HG03064 (cell line): Measurements from ENCODE around the gene ATOH8.
"Not testable (repeated sequence)": the region's sequence is repeated elsewhere in the genome, so short reads cannot be mapped to it uniquely, and the experiment has no call there.

Experiments
- ATAC-seq: cut with Tn5 transposase; IDR thresholded peaks from one replicate; pipeline ENCODE4 v1.9.1; 2021; ENCODE audit warnings: low read depth; ENCODE audit not compliant: unreplicated experiment

Gene ATOH8, protein sequence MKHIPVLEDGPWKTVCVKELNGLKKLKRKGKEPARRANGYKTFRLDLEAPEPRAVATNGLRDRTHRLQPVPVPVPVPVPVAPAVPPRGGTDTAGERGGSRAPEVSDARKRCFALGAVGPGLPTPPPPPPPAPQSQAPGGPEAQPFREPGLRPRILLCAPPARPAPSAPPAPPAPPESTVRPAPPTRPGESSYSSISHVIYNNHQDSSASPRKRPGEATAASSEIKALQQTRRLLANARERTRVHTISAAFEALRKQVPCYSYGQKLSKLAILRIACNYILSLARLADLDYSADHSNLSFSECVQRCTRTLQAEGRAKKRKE

DNA sequence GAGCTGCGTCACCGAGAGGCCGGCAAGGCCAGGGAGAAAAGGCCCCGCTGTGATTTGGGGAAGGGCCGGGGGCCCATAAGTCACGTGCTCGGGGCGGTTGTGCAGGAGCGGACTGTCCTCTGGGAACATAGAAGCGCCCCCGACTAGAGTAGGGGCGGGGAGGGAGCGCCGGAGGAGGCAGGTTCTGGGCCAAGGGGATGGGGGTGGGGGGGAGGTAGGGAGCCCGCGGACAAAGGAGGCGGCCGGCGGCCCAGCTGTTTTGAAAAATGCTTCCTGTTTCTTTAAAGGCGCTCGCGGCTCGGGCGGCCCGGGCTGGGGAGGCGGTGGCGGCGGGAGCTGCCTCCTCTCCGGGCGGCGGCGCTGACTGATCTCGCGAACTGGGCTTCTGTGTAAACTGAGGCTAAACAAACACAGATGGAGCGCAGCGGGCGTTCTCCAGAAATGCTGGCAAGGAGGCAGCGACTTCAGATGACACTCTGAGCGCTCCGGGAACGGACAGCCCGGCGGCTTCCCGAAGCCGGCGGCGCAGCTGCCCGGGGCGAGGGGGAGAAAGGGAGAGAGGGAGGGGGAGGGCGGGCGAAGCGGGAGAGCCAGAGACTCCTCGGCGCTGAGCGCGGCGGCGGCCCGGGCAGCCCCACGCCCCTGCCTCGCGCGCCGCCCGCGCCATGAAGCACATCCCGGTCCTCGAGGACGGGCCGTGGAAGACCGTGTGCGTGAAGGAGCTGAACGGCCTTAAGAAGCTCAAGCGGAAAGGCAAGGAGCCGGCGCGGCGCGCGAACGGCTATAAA lies at the start of gene ATOH8:
Gene ATOH8 (plus strand): TSS at position 467 of the 788 bp plus-strand sequence. CDS start 199 bp downstream, at position 666.
- no peak for ATAC-seq

DNA sequence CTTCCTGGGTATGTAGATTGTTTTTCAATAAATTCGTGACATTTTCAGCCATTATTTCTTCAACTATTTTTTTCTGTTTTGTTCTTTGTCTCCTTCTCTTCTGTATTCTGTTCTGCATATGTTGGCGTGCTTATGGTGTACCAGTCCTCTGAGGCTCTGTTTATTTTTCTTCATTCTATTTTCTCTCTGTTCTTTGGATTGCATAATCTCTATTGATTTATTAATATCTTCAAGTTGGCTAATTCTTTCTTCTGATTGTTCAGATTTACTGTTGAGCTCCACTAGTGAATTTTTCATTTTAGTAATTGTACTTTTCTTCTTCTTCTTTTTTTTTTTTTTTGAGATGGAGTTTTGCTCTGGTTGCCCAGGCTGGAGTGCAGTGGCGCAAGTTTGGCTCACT lies 49.8 kb upstream of the ATOH8 start:
- ATAC-seq: no peak

DNA sequence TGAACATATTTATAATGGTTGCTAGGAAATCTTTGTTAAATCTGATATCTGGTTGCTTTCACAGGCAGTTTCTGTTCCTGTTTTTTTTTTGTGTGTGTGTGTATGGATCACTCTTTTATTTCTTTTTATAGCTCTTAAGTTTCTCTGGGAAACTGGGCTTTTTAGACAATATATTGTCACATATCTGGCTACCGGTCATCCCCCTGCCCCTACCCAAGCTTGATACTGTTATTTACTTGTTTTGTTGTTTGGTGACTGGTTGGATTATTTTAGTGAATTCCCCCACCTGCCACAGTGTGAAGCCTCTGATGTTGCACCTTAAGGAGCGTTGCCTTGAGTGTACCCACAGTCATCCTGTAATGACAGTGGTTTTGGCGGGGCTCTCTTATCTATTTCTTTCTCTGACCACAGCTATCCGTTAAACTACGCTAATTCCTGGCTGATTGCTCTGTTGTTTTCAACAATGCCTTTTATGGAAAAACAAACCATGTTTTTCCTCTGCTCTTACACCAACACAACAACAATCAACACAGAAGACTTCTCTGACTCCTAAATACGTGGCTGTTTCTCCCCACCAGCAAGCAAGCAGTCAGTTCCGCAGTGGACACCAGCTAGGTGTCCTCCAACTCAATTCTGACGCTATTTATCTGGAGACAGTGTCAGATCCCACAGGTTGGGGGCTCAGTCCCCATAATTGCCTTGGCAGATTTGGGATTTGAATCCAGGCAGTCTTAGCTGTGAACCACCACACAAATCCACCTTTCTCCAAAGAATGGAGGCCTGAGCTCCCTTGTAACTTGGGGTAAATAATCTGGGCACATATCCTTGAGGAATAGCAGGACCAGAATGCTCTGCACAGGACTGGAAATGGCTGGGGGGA lies 48.8 kb upstream of the ATOH8 start:
- no peak for ATAC-seq

DNA sequence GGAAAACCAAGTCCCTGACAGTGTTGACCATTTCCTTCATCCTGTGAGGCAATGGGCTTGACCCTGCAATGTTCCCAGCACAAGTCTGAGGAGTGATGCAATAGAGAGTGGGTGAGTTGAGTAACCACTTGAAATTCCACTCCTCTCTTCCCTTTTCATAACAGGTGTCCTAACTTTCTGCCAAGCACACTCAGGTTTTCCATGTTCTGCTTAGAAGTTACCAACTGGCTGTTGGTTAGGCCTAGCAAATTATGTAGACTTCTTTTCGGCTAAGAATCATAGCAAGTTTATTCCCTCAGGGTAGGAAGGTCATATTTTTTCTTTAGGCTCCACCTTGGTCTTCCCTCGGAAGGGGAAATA lies 48.1 kb upstream of the ATOH8 start:
- no peak for ATAC-seq

DNA sequence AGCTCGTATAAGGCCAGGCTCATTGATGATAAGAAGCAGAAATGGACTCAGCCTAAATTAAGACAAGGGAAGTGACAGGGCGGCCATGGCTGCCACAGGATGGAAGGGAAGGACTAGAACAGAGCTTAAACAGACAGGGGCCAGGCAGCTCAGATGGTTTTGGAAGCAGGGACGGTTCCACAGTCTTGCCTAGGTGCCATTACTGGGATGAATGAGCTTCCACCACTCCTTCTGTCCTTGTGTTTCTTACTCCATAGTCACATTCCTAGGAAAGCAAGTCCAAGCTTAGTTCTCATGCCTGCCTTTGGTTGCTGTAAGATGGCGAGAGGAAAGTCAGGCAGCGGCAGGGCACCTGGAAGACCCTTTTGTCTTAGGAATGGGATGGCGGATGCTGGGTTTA lies 47.7 kb upstream of the ATOH8 start:
- no peak for ATAC-seq

DNA sequence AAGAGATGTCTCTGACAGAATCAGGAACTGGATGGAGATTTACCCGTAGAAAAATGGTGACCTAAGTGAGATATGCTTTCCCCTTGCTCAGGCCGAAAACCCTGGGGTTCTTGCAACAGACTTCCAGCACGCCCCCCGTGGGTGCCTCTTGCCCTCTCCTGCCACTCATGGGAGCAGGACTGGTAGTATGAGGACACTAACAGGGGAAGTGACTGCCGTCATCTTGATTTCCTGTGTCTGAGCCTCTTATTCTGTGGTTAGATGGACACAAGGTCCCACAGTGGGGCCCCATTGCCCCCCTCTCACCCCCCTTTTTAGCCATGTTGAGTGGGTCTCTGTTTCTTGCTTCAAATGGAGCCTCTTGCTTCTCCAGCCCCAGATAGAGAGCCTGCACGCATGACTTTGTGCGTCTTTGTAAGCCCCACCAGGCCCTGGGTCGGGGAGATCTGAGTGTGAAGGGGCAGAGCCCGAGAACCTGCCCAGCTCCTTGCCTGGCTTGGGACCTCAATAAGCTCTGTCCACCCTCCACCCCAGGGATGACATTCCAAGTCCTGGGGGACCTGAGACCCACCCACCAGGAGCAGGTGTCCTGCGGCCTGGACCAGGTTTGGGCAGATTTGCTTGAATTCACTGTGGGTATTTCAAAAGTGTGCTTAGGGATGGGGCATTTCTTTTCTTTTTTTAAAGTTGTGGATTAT lies 47.0 kb upstream of the ATOH8 start:
- ATAC-seq: no peak

DNA sequence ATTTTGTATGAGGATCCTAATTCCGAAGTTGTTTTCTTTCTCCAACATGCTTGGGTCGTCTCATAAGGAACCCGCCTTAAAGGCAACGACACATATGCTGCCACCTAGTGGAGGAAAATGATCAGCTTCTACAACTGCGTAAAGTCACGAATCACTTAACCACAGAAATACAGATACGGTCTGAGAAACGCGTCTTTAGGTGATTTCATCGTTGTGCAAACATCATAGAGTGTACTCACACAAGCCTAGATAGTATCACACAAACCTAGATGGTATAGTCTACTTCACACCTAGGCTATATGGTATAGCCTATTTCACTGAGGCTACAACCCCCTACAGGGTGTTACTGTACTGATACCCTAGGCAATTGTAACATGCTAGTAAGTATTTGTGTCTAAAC lies 46.5 kb upstream of the ATOH8 start:
- no peak for ATAC-seq

DNA sequence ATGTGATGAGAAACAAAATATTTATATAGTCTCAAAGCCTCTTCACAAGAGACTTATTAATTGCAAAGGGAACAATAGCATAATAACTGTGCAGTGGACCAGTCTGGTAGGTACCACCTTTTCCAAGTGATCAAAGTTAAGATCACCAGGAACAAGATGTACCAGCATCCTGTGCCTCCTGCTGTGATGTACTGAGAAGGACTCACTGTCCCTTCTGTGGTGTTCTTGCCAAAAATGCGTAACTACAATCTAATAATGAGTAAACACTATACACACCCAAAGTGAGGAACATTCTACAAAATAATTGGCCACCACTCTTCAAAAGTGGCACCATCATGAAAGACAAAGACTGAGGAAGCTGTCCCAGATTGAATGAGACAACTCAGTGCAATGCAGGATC lies 45.1 kb upstream of the ATOH8 start:
- ATAC-seq: no peak

DNA sequence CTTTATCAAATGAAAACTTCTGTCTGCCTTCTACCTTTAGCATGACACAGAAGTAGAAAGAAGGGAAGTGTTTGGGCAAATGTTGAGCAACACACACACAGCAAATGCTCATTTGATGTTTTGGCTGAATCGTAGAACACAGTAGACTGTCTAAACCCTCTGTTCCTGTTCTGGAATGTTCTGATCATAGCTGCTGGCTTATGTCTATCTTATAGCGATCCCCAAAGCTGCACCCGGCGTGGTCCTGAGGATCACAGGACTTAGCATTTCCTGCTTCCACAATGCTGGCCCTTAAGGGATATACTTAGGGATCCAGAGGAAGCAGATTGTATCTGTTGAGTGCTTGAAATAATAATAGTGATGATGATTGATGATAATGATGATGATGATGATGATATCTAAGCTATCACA lies 44.4 kb upstream of the ATOH8 start:
- no peak for ATAC-seq

DNA sequence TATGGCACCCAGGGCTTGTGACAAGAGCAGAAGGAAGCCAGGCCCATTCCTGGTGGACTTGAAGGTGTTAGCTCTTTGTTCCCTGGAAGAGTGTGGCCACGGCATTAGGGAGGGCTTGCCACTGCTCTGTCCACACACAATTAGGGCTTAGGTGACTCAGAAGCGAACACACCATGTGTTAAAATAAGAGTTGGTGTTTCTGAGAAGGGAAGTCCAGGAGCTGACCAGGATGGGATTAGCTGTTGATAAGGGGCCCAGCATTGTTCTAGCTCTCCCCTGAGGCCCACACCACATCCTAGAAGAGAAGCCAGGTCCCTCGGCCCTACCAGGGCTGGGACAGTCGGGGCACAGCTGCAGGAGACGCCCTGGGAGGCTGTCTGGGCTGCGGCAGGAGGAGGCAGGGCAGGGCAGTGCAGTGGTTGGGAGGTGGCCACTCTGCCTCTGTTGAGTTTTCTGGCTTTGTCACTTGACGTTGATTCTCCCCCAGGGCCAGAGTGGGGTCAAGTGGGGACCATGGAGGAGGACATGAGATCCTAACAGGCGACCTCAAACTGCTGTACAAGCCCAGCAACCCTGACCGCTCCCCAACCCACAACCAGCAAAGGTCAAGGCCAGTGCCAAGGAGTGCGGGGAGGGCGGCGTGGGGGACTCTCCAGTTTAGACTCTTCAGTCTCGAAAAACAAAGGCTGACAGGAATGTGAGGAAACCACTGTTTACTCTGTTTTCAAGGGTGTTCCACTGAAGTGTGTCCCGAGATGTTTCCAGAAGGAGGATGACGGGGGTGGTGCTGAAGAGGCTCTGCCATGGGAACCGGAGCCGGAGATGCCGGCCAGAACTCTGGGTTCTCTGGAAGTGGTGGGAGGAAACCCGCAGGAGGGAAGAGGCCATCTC lies 42.9 kb upstream of the ATOH8 start:
- ATAC-seq: no peak

DNA sequence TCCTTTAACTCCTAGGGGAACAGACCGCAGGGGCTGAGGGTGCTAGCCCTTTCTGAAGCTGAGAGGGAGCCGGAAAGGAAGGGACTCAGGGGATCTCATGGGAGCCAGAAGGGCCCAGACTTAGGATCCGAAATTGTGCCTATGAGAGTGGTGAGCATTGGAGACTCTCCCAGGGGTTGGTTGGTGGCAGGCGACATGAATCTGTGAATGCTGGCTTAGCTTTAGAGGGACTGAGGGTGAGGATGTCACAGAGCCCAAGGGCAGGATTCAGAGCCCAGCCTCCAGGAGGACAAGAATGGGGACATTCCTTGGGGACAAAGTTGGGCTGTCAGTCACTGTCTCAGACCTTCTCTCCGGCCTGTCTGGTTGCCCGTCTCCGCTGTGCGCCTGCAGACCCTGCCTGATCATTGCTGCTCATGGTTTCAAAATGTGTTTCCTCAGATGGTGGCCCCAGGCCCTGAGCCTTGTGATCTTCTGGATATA lies 42.2 kb upstream of the ATOH8 start:
- no peak for ATAC-seq

DNA sequence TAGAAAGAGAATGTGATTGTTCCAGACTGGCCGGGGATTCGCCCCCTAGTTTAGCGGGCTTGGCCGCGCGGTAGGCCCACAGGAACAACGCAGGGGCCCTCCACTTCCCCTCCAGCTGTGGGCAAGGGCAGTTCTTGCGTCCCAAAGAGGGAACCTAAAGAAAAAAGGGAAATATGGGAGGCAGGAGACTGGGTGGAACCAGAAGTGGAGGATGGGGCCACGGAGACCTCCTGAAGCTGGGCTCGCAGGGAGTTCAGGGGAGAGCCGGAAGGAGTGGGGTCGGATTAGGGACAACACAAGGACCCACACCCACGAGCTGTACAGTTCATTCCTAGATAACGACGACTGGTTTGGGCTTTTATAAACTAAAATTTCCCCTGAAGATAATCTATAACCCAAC lies 41.5 kb upstream of the ATOH8 start:
- no peak for ATAC-seq

DNA sequence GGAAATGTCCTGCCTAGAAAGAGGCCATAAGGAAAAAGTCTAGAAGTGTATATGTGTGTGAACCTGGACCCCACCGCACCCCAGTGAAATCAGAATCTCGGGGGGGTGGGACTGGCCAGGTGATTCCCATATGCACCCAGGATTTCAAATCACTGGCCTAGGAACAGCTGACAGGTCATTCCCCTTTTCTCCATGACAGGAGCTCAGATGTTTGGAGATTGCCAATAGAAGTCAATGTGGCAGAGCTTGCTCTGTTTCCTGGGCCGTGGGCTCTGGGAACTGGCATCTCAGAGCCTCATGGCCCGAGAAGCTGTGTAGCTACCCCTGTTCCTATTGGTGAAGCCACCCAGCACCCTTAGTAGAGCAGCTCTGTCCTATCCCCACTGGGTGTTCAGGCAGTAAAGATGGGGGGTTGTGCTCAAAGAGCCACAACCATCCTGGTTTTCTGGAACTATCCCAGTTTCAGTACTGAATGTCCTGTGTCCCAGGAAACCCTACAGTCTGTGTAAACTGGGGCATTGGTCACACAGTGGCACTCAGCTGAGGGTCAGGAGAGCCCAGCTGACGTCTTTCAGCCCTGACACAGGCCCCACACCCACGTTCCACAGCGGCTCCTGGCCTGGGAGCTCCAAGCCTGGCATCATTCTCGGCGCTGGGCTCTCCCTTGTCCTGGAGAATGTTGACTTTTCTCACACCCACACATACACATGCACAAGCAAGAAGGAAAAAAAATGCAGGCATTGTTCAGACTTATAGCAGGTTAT lies 40.8 kb upstream of the ATOH8 start:
- no peak for ATAC-seq

DNA sequence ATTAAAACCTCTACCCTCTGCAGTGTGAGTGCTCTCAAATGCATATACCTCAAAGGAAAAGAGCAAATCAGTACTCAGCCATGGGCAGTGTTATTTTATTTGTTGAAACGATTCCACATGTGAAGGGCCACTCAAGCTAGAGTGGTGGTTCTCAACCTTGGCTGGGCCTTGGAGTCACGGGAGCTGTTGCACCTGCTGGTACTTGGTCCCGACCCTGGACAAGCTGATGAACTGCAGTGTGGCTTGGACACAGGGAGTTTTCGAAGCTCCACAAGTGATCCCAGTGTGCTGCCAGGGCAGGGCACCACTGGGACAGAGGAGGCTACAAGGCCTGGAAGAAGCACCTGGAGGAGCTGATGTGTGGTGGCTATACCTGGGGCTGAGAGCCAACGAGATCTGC lies 40.0 kb upstream of the ATOH8 start:
- no peak for ATAC-seq

DNA sequence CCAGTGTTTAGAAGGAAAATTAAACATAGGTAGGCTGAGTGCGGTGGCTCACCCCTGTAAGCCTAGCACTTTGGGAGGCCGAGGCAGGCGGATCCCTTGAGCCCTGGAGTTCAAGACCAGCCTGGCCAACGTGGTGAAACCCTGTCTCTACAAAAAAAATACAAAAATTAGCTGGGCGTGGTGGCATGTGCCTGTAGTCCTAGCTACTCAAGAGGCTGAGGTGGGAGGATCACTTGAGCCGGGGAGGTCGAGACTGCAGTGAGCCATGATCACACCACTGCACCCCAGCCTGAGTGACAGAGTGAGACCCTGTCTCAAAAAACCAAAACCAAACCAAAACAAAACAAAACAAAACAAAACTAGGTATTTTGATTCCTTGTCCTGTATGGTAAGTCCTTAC lies 39.4 kb upstream of the ATOH8 start:
- not testable (repeated sequence) for ATAC-seq

DNA sequence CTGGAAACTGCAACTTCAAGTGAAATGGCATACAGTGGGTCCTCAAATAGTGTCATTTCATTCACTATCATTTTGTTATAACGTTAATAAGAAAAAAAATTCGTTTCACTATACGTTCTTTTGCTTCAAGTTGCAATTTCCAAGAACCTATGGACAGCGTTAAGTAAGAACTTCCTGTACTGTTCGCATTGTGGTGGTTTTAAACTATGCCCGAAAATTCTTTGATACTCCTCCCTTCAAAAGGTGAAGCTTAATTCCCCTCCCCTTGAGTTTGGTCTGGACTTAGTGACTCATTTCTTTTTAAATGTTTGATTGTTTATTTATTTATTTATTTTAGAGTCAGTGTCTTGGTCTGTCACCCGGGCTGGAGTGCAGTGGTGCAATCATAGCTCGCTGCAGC lies 39.0 kb upstream of the ATOH8 start:
- ATAC-seq: no peak

DNA sequence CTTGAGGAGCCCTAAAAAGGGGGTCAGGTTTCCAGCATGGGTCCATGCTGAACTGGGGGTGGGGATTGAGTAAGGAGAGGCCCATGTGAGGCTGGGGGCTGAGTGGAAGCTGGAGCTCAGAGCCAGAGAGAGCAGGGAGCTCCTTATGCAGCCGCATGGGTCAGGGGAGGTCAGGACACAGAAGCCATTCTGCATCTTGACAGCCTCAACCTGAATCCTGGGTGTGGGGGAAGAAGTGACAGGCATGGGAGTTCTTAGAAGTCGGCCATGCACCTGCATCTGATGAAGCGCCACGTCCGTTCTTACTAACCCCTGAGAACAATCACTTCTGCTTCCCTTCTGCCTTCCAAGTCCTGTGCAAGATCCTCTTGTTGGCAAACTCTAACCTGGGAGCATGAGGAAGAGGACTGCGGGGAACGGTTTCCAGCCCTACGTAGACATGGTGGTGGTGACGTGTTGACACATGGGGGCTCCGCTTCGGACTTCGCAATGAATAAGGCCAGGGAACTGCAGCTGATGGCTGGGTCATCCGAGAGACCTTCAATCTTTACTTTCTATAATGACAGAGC lies 37.4 kb upstream of the ATOH8 start:
- ATAC-seq: no peak

DNA sequence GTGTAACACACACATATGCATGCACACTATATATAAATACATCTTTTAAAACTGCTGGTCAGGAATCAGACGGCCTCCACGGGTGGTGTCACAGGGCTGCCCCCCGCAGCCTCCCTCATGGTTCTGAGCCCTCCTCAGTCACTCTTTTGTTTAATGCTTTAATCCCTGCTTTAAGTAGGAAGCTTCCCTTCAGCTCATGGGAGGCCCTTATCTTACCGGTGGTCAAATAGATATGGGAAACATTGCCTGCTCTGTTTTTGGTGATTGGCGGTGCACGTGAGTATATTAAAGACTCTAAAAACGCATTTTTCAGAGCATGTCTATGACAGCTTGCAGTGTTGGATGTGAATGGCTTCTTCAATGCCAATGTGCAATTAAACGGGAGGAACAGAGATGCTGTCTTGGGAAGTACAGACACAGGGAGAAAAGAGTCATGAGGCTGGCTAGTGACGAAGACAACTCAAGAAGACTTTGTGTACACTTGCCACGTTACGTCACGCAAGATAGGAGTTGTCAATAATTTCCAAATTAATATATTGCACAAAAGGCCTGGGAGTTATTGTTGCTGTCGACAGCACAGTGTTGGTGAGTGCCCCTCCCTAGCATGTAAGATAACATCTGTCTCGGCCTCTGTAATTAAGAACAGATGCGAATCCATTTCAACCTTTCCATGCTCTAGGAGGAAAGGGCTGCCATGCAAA lies 36.3 kb upstream of the ATOH8 start:
- no peak for ATAC-seq
